ENCODE measurements around the gene IVL.

The IVL gene

GRCh38 chr1:152946651-152947256, 38.4 kb downstream of the IVL start, which contains the start of gene SPRR5:
TSS of gene SPRR5 (plus strand) at chr1:152947206. CDS start at chr1:152948555, 1,349 bp downstream.
- DNase-seq (ENCODE audit: low read depth): no peak

- no peak for DNase-seq (ENCODE audit: low read depth)
These were observed 43.4 kb downstream of the IVL start for GRCh38 chr1:152951711-152952110.

GRCh38 chr1:152953761-152954160, 45.4 kb downstream of the IVL start:
- no peak for DNase-seq (ENCODE audit: low read depth)

- DNase-seq (ENCODE audit: low read depth): no peak
These were observed 46.1 kb downstream of the IVL start for GRCh38 chr1:152954436-152954835.

GRCh38 chr1:152957561-152957960, 49.2 kb downstream of the IVL start:
- DNase-seq (ENCODE audit: low read depth): no peak

- DNase-seq (ENCODE audit: low read depth): no peak
These were observed 50.9 kb downstream of the IVL start for GRCh38 chr1:152959273-152959672.

- no peak for DNase-seq (ENCODE audit: low read depth)
These were observed 51.6 kb downstream of the IVL start for GRCh38 chr1:152959801-152960451.

- no peak for DNase-seq (ENCODE audit: low read depth)
These were observed 52.2 kb downstream of the IVL start for GRCh38 chr1:152960452-152961044.

All from activated T-helper 9 cell treated with anti-CD3 and anti-CD28 coated beads, Interleukin-2, amount 50 U/mL, for 16 hours (primary cell).